GM12874 (cell line): Measurements from ENCODE around the gene ZNF71.

Experiments used
- CTCF ChIP-seq: IDR thresholded peaks from 2 replicates; pipeline ENCODE4 v1.5.1; 2011; ENCODE audit warnings: low read depth, mild to moderate bottlenecking, control low read depth, low read length, moderate library complexity; ENCODE audit not compliant: insufficient read depth

ZNF71 gene

GRCh38 chr19:56603829-56604228, 8.7 kb downstream of the ZNF71 start:
- TF ChIP-seq CTCF: no peak

GRCh38 chr19:56608274-56608964, 13.3 kb downstream of the ZNF71 start:
- TF ChIP-seq CTCF: no peak

- TF ChIP-seq CTCF: no peak
Observed at GRCh38 chr19:56611288-56611687, 16.2 kb downstream of the ZNF71 start.

GRCh38 chr19:56612737-56613136, 17.6 kb downstream of the ZNF71 start:
- no peak for TF ChIP-seq CTCF

GRCh38 chr19:56613639-56614038, 18.5 kb downstream of the ZNF71 start:
- TF ChIP-seq CTCF: no peak

- TF ChIP-seq CTCF: no peak
Observed at GRCh38 chr19:56617531-56617930, 22.4 kb downstream of the ZNF71 start.

GRCh38 chr19:56619121-56619520, 24.0 kb downstream of the ZNF71 start:
- TF ChIP-seq CTCF: no peak
